ENCODE data around the gene RFXANK.

Gene RFXANK

GRCh38 chr19:19205416-19206410 is 13.7 kb downstream of the RFXANK start:
- peaks cover 17% of the 10 kb centered on the region for H3K36me3 ChIP-seq (replicated peaks; ENCODE audit: low read depth, low read length)
- no peak overlapping the region for H3K4me3 ChIP-seq (ENCODE audit: low read length)
- H3K4me1 ChIP-seq (ENCODE audit: low read length) = peaks cover 6% of the 10 kb centered on the region; the same call in 1 of the 2 replicates
- H3K27me3 ChIP-seq (ENCODE audit: low read depth, low read length) = no peaks in the 10 kb centered on the region
- H3K79me2 ChIP-seq (ENCODE audit: low read length) = peaks cover 16% of the 10 kb centered on the region
- H2AFZ ChIP-seq (ENCODE audit: low read depth, low read length) = no peak overlapping the region
- no peak for TF ChIP-seq EZH2phosphoT487 (IDR thresholded peaks at IDR 0.05; ENCODE audit: low read depth)
- no peak for TF ChIP-seq CTCF (IDR thresholded peaks at IDR 0.05; ENCODE audit: low read depth, low read length)
- H3K9ac ChIP-seq (ENCODE audit: low read length) = no peak overlapping the region
- no peak overlapping the region for H3K27ac ChIP-seq (ENCODE audit: low read length)
- no peaks in the 10 kb centered on the region for H3K9me3 ChIP-seq (ENCODE audit: insufficient read depth, low read length)
- no peaks in the 10 kb centered on the region for H4K20me1 ChIP-seq (ENCODE audit: insufficient read depth, low read length)
- no peak overlapping the region for H3K4me2 ChIP-seq (ENCODE audit: low read length)

GRCh38 chr19:19206938-19207337 is 14.9 kb downstream of the RFXANK start:
- Histone ChIP-seq H3K79me2 (ENCODE audit: low read length) (peaks cover 12% of the 10 kb centered on the region), H3K4me3 (ENCODE audit: low read length) (no peak overlapping the region), H3K27ac (ENCODE audit: low read length) (no peak overlapping the region), H2AFZ (ENCODE audit: low read depth, low read length) (no peak overlapping the region), H3K4me2 (ENCODE audit: low read length) (no peak overlapping the region), H3K9me3 (ENCODE audit: insufficient read depth, low read length) (no peaks in the 10 kb centered on the region), H3K4me1 (ENCODE audit: low read length) (peaks cover 6% of the 10 kb centered on the region; the same call in 1 of the 2 replicates), H3K36me3 (replicated peaks; ENCODE audit: low read depth, low read length) (peaks cover 8% of the 10 kb centered on the region), H3K9ac (ENCODE audit: low read length) (no peak overlapping the region), H4K20me1 (ENCODE audit: insufficient read depth, low read length) (no peaks in the 10 kb centered on the region), H3K27me3 (ENCODE audit: low read depth, low read length) (no peaks in the 10 kb centered on the region)
- TF ChIP-seq CTCF (IDR thresholded peaks at IDR 0.05; ENCODE audit: low read depth, low read length) (no peak), EZH2phosphoT487 (IDR thresholded peaks at IDR 0.05; ENCODE audit: low read depth) (no peak)

DNA sequence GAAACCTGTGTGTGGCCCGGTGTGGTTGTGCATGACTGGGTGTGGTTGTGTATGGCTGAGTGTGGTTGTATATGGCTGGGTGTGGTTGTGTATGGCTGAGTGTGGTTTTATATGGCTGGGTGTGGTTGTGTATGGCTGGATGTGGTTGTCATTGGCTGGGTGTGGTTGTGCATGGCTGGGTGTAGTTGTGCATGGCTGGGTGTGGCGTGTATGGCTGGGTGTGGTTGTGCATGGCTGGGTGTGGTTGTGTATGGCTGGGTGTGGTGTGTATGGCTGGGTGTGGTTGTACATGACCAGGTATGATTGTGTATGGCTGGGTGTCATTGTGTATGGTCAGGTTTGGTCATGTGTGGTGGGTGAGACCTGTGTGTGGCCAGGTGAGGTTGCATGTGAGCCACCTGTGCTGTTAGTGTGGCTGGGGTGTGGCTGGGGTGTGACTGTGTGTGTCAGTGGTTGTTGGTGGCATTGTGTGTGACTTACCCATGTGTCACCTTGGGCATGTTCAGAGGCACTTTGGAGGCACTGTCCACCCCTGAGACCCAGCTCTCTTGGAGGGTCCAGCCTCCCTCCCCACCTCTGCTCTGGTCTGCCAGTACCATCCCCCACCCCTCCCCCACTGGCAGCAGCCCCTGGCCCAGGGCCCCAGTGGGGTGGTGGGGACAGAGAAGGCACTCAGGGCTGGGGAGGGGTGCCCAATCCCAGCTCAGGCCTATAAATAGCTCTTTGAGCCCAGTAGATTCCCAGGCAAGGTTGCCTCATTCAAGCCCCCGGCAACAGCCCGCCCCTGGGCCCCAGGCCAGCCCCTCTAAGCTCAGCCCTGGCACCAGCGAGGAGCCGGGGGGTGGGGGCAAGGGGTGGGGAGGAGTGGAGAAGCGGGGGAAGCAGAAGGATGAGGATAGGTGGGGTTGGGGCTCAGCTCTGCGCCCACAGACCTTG is 15.8 kb downstream of the RFXANK start:
- no peaks in the 10 kb centered on the region for H3K4me1 ChIP-seq (ENCODE audit: low read length)
- peaks cover 3% of the 10 kb centered on the region for H3K79me2 ChIP-seq (ENCODE audit: low read length)
- no peak overlapping the region for H3K27ac ChIP-seq (ENCODE audit: low read length)
- no peak overlapping the region for H3K4me2 ChIP-seq (ENCODE audit: low read length)
- H3K9ac ChIP-seq (ENCODE audit: low read length) = no peak overlapping the region
- no peak overlapping the region for H2AFZ ChIP-seq (ENCODE audit: low read depth, low read length)
- H3K4me3 ChIP-seq (ENCODE audit: low read length) = no peak overlapping the region
- TF ChIP-seq EZH2phosphoT487 (IDR thresholded peaks at IDR 0.05; ENCODE audit: low read depth) (no peak), CTCF (IDR thresholded peaks at IDR 0.05; ENCODE audit: low read depth, low read length) (no peak)
- H4K20me1 ChIP-seq (ENCODE audit: insufficient read depth, low read length) = no peaks in the 10 kb centered on the region
- no peaks in the 10 kb centered on the region for H3K27me3 ChIP-seq (ENCODE audit: low read depth, low read length)
- no peaks in the 10 kb centered on the region for H3K36me3 ChIP-seq (replicated peaks; ENCODE audit: low read depth, low read length)
- no peaks in the 10 kb centered on the region for H3K9me3 ChIP-seq (ENCODE audit: insufficient read depth, low read length)

Measured in OCI-LY3 (cell line).